HUES64 (cell line): ENCODE data around the gene ENPP7.

Experiments used
- H3K27ac ChIP-seq: 2 replicates; pipeline ENCODE4 v1.7.0; 2013; ENCODE audit warnings: low read depth, low read length, inconsistent platforms
- H3K27me3 ChIP-seq: 2 replicates; pipeline ENCODE4 v1.6.1; 2013; ENCODE audit warnings: mild to moderate bottlenecking, low read length; ENCODE audit not compliant: insufficient read depth
- H3K36me3 ChIP-seq: 2 replicates; pipeline ENCODE4 v1.6.1; 2013; ENCODE audit warnings: mild to moderate bottlenecking, low read length; ENCODE audit not compliant: insufficient read depth
- H3K4me1 ChIP-seq: 2 replicates; pipeline ENCODE4 v1.6.1; 2013; ENCODE audit warnings: mild to moderate bottlenecking, low read length, moderate library complexity; ENCODE audit not compliant: insufficient read depth
- H3K4me3 ChIP-seq: 2 replicates; pipeline ENCODE4 v1.5.1; 2013; ENCODE audit warnings: mild to moderate bottlenecking, low read length, moderate library complexity
- H3K9ac ChIP-seq: 2 replicates; pipeline ENCODE4 v1.6.1; 2013; ENCODE audit warnings: mild to moderate bottlenecking, low read depth, low read length
- H3K9me3 ChIP-seq: 2 replicates; pipeline ENCODE4 v1.6.1; 2013; ENCODE audit warnings: low read depth, low read length; ENCODE audit not compliant: insufficient read depth
- WGBS: fragments of 150-250, 120-280 bp; methylation state at CpG from one replicate; pipeline ENCODE4 v1.1.7; 2013; ENCODE audit warnings: missing lambda C conversion rate; 5-methylcytosine and 5-hydroxymethylcytosine counted together

The ENPP7 gene

DNA sequence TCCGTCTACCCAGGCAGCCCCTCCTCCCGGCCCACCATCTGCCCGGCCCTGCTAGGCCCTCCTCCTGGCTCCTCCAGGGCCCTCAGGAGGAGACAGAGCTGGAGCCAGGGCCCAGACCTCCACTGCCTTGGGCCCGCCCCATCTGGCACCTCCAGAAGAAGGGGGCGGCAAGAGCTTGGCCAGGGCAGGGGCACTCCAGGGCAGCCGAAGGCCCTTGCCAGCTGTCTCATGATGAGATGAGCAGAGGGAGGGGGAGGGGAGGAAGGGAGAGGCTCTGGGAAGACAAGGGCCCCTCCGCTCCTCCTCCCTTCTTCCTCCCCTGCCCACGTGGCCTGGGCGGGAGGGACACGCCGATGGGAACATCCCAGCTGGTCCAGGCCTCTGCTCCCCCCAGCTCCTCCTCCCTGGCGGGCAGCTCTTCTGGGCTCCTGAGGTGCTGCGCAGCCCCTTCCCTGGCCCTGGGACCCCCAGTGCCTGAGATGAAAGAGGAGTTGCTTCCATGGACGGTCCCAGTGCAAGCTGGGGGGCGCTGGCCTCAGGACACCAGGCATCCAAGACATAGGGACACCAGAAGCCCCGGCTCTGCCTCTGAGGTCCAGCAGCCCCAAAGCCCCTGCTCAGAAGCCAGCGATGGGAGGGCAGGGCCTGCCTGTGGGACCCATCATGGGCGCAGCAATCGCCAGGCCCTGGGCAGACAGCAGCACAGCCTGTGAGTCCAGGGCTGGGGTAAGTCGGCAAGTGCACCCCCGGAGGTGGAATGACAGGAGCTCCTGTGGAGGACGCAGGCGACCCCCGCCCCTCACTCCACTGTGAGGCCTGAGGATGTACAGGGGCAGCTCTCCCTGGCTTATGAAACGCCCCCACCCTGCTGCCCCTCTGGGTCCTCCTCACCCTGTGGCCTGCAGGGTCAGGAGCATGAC lies 23.6 kb upstream of the ENPP7 start:
- Histone ChIP-seq H3K9me3 (no peaks in the 10 kb centered on the region), H3K27ac (no peak overlapping the region), H3K9ac (no peak overlapping the region), H3K4me1 (no peaks in the 10 kb centered on the region), H3K27me3 (no peaks in the 10 kb centered on the region), H3K36me3 (no peaks in the 10 kb centered on the region), H3K4me3 (no peak overlapping the region)
- 88% methylated on average over 25 of the region's 25 CpGs for WGBS

DNA sequence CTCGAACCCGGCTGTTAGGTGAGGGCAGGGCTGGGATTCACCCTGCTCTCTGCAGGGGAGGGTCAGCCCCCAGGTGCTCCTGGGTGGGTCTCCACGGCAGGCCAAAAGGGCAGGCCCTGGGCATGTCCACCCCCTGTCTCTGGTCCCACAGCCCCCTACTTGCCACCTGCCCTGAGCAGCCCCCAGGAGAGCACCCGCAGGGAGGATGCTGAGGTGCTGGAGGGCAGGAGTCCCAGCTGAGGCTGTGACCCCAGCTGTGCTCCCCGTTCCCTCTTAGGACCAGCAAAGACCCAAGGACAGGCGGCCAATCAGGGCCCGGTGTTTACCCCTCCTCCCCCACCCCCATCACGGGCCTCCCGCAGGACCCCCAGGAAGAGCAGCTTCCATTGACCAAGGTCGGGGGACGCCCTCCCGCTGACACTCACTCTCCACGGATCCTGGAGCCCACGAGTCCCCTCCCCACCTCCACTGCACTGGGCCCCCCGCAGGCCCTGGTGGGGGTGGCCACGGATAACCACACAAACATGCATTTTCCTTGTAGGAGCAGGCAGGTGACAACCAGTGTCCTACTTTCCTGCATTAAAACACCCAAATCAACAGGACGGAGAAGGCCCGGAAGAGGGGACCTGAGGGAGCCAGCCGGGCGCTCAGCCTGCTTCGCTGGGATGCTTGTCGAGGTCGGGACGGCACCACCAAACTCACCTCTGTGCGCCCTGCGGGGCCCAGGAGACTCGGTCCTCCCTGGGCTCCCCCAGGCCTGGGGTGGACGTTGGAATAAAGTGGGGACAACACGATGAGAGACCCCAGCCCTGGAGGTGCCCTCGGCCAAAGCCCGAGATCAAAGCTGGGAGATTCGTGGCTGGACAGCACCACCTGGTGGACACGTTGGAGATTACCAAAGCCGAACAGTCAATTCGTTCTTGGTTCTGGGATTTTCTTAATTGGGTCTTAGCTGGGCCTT lies 22.5 kb upstream of the ENPP7 start:
- Histone ChIP-seq H3K9me3 (no peaks in the 10 kb centered on the region), H3K27ac (no peak overlapping the region), H3K36me3 (no peaks in the 10 kb centered on the region), H3K4me1 (no peaks in the 10 kb centered on the region), H3K27me3 (no peaks in the 10 kb centered on the region), H3K9ac (no peak overlapping the region), H3K4me3 (peak overlapping the region; percentile 38; the same call in 1 of the 2 replicates)
- 32% methylated on average over 35 of the region's 35 CpGs for WGBS

GRCh38 chr17:79711715-79712305 lies 18.9 kb upstream of the ENPP7 start:
- WGBS = 88% methylated on average over 20 of the region's 20 CpGs
- Histone ChIP-seq H3K36me3 (no peaks in the 10 kb centered on the region), H3K27me3 (no peaks in the 10 kb centered on the region), H3K27ac (no peak overlapping the region), H3K4me3 (no peak overlapping the region), H3K4me1 (no peaks in the 10 kb centered on the region), H3K9me3 (no peaks in the 10 kb centered on the region), H3K9ac (no peak overlapping the region)

DNA sequence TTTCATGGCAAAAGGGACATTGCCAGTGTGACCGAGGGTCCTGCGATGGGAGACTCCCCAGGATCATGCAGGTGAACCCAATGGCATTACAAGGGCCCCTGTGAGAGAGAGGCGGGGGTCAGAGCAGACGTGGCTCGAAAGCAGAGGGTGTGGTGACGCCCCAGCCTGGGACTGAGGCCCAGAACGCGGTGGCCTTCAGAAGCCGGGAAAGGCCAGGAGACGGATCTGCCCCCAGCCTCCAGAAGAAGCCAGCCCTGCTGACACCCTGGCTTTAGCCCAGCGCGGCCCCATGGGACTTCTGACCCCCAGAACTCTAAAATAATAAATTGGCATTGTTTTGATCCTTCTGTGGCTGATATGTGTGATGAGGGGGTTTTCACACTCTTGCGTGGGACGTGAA lies 17.4 kb upstream of the ENPP7 start:
- H3K9ac ChIP-seq = no peak overlapping the region
- WGBS = 92% methylated on average over 14 of the region's 14 CpGs
- H3K27ac ChIP-seq = no peak overlapping the region
- H3K4me1 ChIP-seq = no peaks in the 10 kb centered on the region
- H3K27me3 ChIP-seq = no peaks in the 10 kb centered on the region
- no peaks in the 10 kb centered on the region for H3K9me3 ChIP-seq
- H3K4me3 ChIP-seq = no peak overlapping the region
- H3K36me3 ChIP-seq = no peaks in the 10 kb centered on the region

DNA sequence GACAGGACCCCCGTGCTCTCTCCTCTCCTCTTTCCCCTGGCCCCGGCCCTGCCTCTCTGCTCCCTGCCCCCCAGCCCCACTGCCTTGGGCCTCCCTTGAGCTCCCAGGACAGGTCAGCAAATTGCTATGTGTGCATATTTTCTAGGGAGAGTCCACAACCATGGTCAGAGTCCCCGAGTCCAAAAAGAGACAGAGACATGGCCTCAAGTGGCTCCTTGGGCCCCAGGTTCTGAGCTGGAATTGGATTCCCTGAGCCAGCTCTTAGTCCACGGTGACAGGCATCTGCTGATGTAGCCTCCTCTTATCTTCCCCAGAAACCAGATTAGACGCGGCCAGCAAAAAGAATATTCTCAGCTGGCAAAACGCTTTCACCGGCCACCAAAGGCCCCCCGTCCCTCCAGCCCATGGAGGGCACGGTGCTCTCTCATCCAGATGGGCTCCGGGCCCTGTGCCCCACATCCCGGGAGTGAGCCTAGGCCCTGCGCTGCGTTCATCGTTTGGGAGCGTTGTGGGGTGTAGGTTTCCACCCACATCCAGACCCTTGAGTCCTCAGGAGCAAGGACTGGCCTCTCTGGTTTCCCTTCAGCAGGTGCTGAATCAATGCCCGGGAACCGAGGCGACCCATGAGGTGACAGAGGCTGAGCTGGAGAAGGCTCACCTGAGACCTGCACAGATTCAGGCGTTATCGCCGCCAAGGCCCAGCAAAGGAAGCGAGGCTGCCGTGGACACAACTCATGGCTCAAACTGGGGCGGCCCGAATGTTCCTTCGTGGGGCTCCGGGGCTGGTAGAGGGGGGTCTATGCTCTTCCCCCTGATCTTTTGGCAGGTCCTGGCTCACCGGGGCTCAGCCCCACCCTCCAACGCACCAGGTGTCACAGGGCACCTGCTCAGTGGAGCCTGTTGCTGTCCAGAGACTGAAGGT lies 16.3 kb upstream of the ENPP7 start:
- no peaks in the 10 kb centered on the region for H3K4me1 ChIP-seq
- no peaks in the 10 kb centered on the region for H3K36me3 ChIP-seq
- no peak overlapping the region for H3K27ac ChIP-seq
- H3K9ac ChIP-seq = no peak overlapping the region
- WGBS = 90% methylated on average over 30 of the region's 30 CpGs
- H3K4me3 ChIP-seq = no peak overlapping the region
- no peaks in the 10 kb centered on the region for H3K27me3 ChIP-seq
- H3K9me3 ChIP-seq = no peaks in the 10 kb centered on the region

DNA sequence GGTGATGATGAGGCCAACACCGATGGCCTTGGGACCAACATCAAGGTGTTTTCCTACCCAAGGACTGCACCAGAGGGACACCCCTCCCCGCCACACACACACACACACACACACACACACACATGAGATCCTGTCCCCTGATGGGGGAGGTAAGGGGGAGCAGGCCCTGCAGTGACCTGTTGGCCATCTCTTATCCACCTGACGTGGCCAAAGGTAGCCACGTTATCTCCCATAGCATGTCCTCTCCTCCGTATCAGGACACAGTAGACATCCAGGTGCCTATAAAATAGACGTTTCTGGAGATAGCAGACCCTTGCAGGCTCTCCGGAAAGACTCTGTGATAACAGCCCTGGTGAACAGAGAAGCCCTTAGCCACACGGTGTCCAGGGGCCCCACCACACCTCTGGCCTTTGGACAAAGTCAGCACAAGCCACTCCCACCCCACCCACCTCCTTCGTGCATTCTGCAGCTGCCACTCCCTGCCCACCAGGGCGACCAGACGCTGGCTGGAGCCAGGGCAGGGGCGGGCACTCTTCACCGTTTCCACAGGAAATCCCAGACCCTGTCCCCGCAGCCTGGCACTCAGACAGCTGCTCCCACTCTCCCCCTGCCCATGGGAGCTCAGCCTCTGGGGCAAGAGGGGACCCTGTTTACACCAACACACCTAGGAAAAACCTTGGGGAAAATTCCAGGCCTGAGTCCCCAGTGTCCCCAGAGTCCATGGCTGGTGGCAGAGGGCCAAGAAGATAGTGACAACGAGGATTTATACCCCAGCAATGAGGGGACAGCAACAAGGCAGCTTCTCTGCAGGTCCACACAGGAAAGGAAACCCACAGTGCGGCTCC lies 15.4 kb upstream of the ENPP7 start:
- WGBS = 87% methylated on average over 15 of the region's 16 CpGs

DNA sequence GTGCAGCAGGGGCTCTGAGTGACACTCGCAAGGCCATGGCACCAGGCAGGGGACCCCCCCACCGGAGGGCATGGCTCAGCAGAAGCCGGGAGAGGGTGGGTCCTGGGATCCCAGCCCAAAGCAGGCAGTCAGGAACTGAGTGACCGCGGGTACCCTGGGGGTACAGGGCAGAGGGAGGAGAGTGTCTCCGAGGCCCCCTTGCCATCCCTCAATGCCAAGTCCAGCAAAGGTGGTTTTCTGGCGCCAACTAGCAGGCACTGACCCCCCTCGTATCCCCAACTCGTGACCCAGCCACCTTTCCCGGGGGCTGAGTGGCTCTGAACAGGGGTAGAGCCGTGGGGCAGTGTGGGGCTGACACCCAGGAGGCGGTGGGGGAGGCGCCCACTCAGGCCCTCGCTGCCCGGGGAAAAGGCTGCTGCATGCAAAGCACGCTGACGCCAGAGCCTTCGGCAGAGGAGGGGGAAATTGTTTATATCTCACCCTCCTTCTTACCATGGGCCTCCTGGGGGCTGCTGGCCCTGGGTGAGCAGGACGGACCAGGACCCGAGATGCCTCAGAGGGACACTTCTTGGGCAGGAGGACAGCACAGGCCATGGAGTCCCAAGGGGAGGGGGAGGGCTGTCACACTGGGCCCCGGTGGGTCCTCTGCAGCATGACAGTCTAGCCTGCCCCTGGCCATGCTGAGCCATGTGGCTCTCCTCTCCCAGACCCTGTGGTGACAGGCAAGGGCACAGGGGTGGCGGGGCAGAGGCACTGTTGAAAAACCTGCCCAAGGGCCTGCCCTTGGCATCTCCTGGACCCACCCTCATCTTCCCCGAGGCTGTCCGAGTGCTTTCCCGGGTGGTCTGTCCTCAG lies 14.6 kb upstream of the ENPP7 start:
- Histone ChIP-seq H3K4me3 (no peak overlapping the region), H3K4me1 (no peaks in the 10 kb centered on the region), H3K9me3 (no peaks in the 10 kb centered on the region), H3K9ac (no peak overlapping the region), H3K27ac (no peak overlapping the region), H3K36me3 (no peaks in the 10 kb centered on the region), H3K27me3 (no peaks in the 10 kb centered on the region)
- WGBS = 87% methylated on average over 25 of the region's 25 CpGs

More for the DNA sequence above, 15.4 kb upstream of the ENPP7 start:
- Histone ChIP-seq H3K27me3 (no peaks in the 10 kb centered on the region), H3K9ac (no peak overlapping the region), H3K4me1 (no peaks in the 10 kb centered on the region), H3K27ac (no peak overlapping the region), H3K9me3 (no peaks in the 10 kb centered on the region), H3K36me3 (no peaks in the 10 kb centered on the region), H3K4me3 (no peak overlapping the region)

DNA sequence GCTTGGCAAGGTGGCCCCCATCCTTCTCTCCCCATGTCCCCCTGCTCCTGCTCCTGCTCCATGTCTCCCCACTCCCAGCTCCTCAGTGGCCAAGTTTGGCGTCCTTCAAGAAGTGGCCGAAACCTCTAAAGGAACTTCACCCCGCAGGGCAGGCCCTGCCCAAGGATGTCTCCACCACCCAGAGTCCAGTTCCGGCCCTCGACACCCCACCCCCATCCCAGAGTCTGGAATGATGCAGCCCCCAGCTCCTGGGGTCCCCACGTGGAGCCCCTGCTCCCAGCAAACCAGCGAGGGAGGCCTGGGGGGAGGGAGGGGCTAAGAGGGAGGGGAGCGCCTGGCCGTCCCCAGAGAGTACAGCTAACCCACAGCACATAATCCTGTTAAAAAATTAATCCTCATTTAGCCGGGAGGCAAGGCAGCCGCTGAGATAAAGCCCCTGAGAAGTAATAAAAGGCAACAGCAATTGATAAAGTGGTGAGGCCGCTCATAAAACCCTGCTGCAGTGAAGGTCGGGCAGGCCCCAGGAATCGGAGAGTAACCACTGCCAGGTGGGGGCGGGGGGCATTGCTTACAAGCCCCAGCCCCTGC lies 9.9 kb upstream of the ENPP7 start:
- Histone ChIP-seq H3K4me3 (no peak overlapping the region), H3K4me1 (no peaks in the 10 kb centered on the region), H3K9ac (no peak overlapping the region), H3K27ac (no peak overlapping the region), H3K9me3 (no peaks in the 10 kb centered on the region), H3K27me3 (no peaks in the 10 kb centered on the region), H3K36me3 (no peaks in the 10 kb centered on the region)
- 88% methylated on average over 11 of the region's 15 CpGs for WGBS
